AG20443 (cell line): Measurements from ENCODE around the gene MYO7A.
"Not testable (repeated sequence)": the region's sequence is repeated elsewhere in the genome, so short reads cannot be mapped to it uniquely, and the experiment has no call there.

Source experiments
- DNase-seq: peaks from one replicate; pipeline ENCODE4 v3.0.0; 2012; ENCODE audit warnings: low spot score, mixed read lengths

MYO7A gene

GRCh38 chr11:77093056-77093891, 34.8 kb upstream of the MYO7A start:
- no peak for DNase-seq

- DNase-seq, result no peak
These were observed 33.8 kb upstream of the MYO7A start for GRCh38 chr11:77093987-77094840.

DNA sequence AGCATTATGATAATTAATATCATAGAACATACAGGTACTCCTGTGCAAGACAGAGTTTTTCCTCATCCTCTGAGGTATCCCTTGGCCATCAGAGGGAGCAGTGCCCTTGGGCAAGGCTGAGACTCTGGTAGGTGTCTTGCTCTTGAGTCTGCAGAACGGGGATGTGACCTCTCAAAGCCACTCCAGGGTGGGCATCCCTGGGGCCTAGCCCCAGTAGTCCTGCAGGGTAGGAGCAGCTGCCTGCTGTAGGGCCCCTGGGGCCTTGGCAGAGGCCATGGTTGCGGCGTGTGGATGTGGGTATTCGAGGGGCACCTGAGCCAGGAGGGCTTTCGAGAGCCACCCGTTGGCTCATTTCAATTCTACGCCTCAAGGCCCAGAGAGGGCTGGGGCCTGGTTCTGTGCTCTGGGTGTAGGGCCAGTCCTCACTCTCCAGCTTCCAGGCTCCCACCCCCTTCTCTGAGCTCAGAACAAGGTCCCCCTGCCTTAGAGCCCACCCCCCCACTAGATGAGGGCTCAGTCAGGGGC, 33.1 kb upstream of the MYO7A start:
- no peak for DNase-seq

DNA sequence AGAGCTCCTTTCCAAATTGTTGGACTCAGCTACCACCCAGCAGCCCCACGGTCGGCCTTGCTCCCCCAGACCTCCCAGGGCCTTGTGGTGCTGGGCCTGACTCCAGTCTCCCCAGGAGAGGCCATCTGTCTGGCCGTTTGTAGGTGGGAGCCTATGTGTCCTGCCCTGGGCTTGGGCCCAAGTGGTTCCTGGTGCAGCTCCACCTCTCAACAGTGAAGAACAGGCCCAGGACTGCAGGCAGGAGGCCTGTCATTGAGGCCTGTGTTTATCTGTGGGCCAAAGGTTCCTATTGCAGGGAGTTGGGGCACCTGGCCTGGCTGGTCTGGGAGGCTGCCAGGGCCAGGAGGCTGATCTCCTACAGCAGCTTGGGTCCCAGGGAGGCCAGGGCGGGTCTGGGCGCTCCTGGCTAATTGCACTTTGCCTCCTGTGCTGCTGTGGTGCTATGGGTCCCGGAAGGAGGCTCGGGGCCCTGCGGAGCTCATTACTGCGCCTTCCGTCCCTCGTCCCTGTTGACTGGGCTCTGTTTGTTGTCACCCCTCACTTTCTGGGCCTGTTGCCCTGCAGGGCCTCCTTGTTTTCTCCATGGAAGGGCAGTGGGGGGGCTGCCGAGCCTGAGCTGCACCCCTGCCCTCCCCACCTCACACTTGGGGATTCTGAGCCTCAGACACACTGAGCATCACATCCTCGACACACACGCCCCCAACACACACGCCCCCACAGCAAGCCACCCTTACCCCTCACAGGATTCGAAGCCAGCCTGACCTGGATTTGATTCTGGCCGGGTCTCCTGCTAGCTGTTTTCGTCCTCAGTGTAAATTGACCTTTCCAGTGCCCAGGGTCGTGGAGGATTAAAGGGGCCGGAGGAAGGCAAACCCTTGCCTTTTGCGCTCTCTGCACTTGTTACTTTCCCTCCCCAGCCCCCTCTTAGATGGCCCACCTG, 32.2 kb upstream of the MYO7A start:
- no peak for DNase-seq

DNA sequence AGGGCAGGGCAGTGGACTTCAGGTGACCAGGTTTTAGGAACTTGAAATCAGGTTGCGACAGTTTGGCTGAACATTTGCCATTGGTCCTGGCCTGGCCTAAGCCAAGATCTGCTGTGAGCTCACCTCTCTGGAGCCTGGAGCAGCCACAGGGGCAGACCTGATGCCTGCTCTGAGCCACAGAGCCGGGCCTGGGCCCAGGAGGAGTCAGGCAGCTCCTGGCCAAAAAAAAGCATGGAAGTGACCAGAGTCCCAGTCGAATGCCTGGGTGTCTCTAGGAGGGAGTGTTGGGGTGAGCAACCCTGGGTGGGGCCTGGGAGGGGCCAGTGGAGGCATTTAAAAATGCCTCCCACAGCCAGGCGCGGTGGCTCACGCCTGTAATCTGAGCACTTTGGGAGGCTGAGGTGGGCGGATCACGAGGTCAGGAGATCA, 31.4 kb upstream of the MYO7A start:
- no peak for DNase-seq

GRCh38 chr11:77097180-77097579, 30.9 kb upstream of the MYO7A start:
- DNase-seq, result not testable (repeated sequence)

DNA sequence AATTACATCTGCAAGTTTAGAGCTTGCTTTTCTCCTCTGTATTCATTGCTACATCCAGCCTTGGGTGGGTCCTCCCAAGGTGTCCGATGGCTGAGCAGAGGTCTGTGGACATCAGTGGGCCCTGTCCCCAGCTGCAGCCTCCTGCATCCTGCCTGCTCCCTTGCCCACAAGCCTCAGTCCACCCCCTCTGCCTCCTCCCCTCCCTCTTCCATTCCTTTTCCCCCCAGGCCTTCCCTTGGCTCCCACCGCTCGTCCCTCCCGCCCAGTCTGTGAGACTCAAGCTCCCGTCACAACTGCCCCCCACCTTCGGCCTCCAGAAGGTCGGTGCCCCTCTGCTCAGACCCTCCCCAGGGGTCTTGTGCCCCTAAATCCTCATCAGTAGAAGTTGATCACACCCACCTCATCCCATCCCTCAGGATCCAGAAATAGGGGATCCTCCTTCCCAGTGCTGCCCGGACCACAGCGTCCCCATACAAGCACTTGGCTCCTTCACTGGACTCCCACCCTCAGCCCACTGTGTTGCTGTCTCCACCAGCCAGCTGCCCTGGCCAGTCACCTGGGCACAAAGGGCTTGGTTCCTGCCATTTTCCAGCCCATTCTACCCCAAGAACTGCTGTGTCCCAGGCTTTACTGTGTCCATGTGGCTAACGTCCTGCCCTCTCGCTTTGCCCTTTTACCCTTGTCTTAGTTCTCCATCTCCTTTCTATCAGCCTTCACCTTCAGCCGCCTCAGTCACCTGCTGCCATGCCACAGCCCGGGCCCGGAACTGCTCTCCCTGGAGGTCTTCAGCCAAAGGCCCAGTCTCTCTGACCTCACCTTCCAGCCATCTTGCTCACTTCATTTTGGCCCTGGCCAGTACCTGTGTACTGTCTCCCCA, 27.6 kb upstream of the MYO7A start:
- DNase-seq, result no peak

GRCh38 chr11:77101043-77101537, 27.0 kb upstream of the MYO7A start:
- peak; percentile 55 for DNase-seq

GRCh38 chr11:77102246-77103210, 25.5 kb upstream of the MYO7A start, which contains the start of gene OMP:
OMP (plus strand) TSS chr11:77102840; CDS start chr11:77102840, 0 bp downstream.
- DNase-seq, result no peak

DNA sequence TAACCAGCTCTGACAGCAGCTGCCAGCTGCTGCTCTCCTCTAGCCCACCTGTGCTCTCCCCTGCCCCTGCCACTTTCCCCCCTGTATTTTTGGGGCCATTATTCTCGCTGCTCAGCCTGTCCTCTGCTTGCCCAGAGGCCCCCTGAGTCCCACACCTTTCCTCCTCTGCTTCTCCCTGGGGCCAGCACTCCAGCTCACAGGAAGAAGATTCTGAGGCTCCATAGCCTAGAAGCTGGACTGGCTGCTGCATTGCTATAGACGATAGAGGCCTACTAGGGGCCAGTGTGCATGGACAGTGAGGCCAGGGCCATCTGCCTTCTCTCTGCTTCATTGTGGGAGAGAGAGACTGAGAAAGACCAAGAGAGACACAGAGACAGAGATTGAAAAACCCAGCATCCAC, 24.7 kb upstream of the MYO7A start:
- no peak for DNase-seq

DNA sequence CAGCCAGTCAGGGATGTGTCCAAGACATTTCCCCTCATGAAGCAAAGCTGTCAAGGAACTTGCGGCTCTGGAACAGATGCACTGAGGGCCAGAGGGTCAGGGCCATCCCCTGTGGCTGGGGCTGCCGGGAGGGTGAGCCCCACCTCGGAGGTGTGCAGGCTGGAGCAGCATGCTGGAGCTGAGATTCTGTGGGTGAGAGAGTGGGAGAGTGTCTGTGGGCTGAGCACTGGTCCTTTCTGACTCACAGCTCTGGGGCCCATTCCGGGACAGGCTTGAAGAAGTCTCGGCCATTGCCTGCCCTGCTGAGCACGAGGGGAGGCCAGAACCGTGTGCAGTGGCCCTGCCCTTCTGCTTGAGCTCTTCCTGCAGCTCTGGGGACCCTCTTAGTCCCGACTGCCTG, 23.3 kb upstream of the MYO7A start:
- DNase-seq, result no peak

DNA sequence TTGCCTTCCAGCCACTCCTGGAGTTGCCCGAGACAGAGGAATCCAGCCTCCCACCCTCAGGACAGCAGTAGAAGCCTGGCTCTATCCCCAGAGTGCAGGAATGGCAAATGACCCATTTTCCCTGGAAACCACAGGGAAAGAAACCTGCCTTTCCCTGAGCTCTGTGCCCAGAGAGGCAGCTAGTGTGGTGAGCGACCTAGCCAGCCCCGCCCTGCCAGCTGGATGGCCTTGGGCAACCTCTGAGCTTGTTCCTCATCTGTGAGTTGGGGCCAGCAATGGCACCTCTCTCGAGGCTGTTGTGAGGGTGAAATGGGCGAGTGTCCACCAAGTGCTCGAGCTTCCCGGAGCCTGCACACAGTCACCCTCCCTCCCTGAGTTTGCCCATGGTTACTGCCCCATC, 21.7 kb upstream of the MYO7A start:
- DNase-seq, result no peak

DNA sequence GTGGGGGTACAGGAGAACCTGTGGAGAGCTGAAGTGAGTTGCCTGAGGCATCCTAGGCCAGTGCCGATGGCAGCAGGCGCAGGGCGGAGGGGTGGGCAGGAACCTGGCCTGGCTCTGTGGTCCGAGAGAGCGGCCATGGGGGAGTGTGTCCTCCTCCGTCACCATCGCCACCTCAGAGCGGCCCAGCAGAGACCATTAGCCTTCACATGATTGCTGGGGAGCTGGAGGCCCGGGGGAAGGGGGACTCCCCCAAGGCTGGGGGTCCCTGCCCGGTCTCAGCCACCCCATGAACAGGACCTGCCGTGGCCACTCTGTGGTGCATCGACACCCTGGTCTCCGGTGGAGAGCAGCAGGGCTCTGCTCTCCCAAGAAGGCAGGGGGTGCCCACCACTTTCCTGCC, 21.3 kb upstream of the MYO7A start:
- no peak for DNase-seq

DNA sequence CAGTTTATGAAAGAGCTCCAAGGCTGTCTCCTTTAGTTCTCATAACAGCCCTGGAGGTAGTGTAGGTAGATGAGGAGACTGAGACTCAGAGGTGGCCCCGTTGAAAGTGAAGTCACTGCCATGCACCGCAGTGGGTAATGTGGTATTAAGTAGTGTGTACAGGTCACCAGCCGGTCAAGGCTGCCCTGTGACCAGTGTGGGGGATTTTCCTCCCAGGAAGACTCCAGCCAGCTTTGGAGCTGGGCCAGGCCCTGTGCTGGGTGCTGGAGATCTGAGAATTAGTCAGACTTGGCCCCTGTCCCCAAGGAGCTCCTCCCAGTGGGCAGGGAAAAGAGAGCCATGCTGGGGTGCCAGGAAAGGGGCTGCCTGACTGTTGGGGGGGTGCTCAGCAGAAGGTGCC, 20.1 kb upstream of the MYO7A start:
- DNase-seq, result peak; percentile 73

DNA sequence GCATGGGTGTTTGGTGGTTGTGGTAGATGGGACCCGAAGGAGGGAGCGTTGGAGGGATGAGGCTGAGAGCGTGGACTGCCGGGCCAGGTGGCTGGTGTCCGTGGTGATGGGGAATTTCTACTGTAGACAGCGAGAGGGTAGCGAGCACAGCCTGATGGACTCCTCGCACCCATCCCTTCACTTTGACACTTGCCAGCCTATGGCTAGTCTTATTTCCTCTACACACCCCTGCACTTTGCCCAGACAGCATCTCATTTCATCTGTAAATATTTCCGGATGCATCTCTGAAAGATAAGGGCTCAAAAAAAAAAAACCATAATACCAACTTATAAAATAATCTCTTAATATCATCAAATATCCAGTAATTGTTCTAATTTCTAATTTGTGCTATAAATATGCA, 19.6 kb upstream of the MYO7A start:
- no peak for DNase-seq

DNA sequence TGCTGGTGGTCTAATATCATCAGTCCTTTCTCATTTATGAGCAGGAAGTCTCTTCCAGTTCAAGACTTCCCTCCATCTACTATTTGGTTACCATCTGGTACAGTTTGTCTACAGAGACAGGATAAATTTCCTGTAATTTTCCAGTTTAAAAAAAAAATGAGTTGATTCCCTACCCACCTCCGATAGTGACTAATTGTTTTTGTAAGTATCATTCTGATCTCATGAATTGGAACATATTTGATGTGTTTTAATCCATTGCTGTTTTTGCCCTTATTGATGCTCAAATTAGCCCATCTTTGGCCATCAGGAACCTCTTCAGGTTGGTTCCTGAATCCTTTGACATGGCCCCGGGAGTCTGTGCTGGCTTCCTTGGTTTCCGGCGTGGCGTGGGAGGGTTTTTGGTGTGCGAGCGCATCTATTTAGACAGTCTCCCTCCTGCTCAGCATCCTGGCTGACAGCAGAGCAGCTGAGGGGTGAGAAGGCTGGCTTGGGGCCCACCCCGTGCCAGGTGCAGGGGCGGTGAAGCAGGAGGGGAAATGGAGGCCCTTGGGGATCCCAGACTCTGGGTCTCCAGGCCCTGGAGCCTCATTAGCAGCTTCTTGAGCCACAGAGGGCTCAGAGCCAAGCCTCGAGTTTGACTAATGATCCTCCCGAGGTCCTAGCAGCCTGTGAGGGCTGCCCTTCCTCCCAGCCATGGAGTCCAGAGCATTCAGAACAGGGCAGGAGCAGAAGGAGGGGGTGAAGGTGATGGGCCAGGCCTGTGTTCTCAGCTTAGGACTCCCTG, 18.6 kb upstream of the MYO7A start:
- DNase-seq, result peak; percentile 55

GRCh38 chr11:77110836-77111235, 17.2 kb upstream of the MYO7A start:
- DNase-seq, result no peak

GRCh38 chr11:77111277-77111676, 16.8 kb upstream of the MYO7A start:
- no peak for DNase-seq
